Activated T-helper 1 cell treated with anti-CD3 and anti-CD28 coated beads, Interleukin-2, amount 50 U/mL, for 16 hours (primary cell): ENCODE results near the gene TCF3.

ENCODE experiments used
- DNase-seq, 2 donors: peaks; one replicate each; pipeline ENCODE4 v3.0.0-alpha.2; 2020; ENCODE audit warnings: low read depth in 1 of 2, low spot score in 1 of 2

Gene TCF3

GRCh38 chr19:1612114-1613086 is 40.0 kb downstream of the TCF3 start:
- no peak for DNase-seq

GRCh38 chr19:1611353-1611752 is 41.1 kb downstream of the TCF3 start:
- no peak for DNase-seq

GRCh38 chr19:1610579-1610978 is 41.8 kb downstream of the TCF3 start:
- no peak for DNase-seq

- DNase-seq, result no peak
Measured at GRCh38 chr19:1609680-1610474, 42.5 kb downstream of the TCF3 start.

- DNase-seq, result no peak
Measured at GRCh38 chr19:1609103-1609396, 43.4 kb downstream of the TCF3 start.

- DNase-seq, result no peak
Measured at GRCh38 chr19:1608359-1609102, 43.9 kb downstream of the TCF3 start.

- DNase-seq, result no peak
Measured at GRCh38 chr19:1606138-1606651, 46.2 kb downstream of the TCF3 start.

GRCh38 chr19:1605236-1606137 is 46.9 kb downstream of the TCF3 start, which contains the start of gene UQCR11:
UQCR11 (minus strand) TSS chr19:1605462; CDS start chr19:1605409, 53 bp downstream.
- DNase-seq, result peak; percentile 79 to 87

- DNase-seq, result no peak
Measured at GRCh38 chr19:1602091-1602707, 50.2 kb downstream of the TCF3 start.

- DNase-seq, result no peak
Measured at GRCh38 chr19:1601613-1602064, 50.8 kb downstream of the TCF3 start.

- no peak for DNase-seq
Measured at GRCh38 chr19:1599460-1599846, 53.0 kb downstream of the TCF3 start.

GRCh38 chr19:1598777-1599459 is 53.5 kb downstream of the TCF3 start:
- no peak for DNase-seq

- DNase-seq, result no peak
Measured at GRCh38 chr19:1593501-1593772, 59.0 kb downstream of the TCF3 start.

- DNase-seq, result peak; percentile 71 to 84
Measured at GRCh38 chr19:1592755-1593500, 59.5 kb downstream of the TCF3 start, which contains the start of gene MBD3. MBD3 (minus strand) TSS chr19:1592865; CDS start chr19:1592631, 234 bp downstream.

- DNase-seq, result peak; percentile 57 to 78
Measured at GRCh38 chr19:1592024-1592754, 60.2 kb downstream of the TCF3 start.

GRCh38 chr19:1591421-1592023 is 60.9 kb downstream of the TCF3 start:
- no peak for DNase-seq

- no peak for DNase-seq
Measured at GRCh38 chr19:1590641-1591397, 61.6 kb downstream of the TCF3 start.
